Endothelial cell (in vitro differentiated cells): ENCODE results near the gene VPS33A. TPM values are rescaled to one million over a fixed set of nuclear protein-coding genes. Genes with fewer than 3 reads are reported as not detected.
A peak's percentile ranks its signal among the peaks of the same experiment; 100 is the strongest.

ENCODE experiments used
- DNase-seq: peaks from one replicate; pipeline ENCODE4 v3.0.0; 2021; ENCODE audit warnings: low spot score
- H3K27ac Mint-ChIP-seq: one replicate; pipeline ENCODE4 v1.8.0; 2021; ENCODE audit warnings: mixed read lengths, inconsistent platforms; ENCODE audit not compliant: unreplicated experiment
- H3K27me3 Mint-ChIP-seq: one replicate; pipeline ENCODE4 v1.8.0; 2021; ENCODE audit warnings: mild to moderate bottlenecking, moderate library complexity, mixed read lengths, inconsistent platforms; ENCODE audit not compliant: unreplicated experiment
- H3K36me3 Mint-ChIP-seq: one replicate; pipeline ENCODE4 v1.8.0; 2021; ENCODE audit warnings: mild to moderate bottlenecking, low read depth, mixed read lengths, inconsistent platforms; ENCODE audit not compliant: unreplicated experiment
- H3K4me1 Mint-ChIP-seq: one replicate; pipeline ENCODE4 v1.8.0; 2021; ENCODE audit warnings: mild to moderate bottlenecking, mixed read lengths, inconsistent platforms; ENCODE audit not compliant: unreplicated experiment
- H3K4me3 Mint-ChIP-seq: one replicate; pipeline ENCODE4 v1.8.0; 2021; ENCODE audit warnings: mild to moderate bottlenecking, mixed read lengths, inconsistent platforms; ENCODE audit not compliant: unreplicated experiment
- H3K9me3 Mint-ChIP-seq: one replicate; pipeline ENCODE4 v1.8.0; 2021; ENCODE audit warnings: mixed read lengths, inconsistent platforms; ENCODE audit not compliant: unreplicated experiment
- total RNA-seq: library from RNA; stranded (reverse); fragmentation: NEBNext Ultra II Directional; extraction: Animal tissue kit (Norgen Biotek cat#: 25700); gene quantifications from one replicate; pipeline ENCODE4 v1.2.1, GENCODE V29; 2021; ENCODE audit not compliant: unreplicated experiment
- TF ChIP-seq, protein P1 (sequence below): fragments of 200-600 bp; sonication (generic); IDR thresholded peaks from one replicate; pipeline ENCODE4 v1.5.0; 2021; ENCODE audit warnings: antibody characterized with exemption; ENCODE audit not compliant: unreplicated experiment

Gene VPS33A
- total RNA-seq, 1 donor from 2014 or later = 32.1 TPM

DNA sequence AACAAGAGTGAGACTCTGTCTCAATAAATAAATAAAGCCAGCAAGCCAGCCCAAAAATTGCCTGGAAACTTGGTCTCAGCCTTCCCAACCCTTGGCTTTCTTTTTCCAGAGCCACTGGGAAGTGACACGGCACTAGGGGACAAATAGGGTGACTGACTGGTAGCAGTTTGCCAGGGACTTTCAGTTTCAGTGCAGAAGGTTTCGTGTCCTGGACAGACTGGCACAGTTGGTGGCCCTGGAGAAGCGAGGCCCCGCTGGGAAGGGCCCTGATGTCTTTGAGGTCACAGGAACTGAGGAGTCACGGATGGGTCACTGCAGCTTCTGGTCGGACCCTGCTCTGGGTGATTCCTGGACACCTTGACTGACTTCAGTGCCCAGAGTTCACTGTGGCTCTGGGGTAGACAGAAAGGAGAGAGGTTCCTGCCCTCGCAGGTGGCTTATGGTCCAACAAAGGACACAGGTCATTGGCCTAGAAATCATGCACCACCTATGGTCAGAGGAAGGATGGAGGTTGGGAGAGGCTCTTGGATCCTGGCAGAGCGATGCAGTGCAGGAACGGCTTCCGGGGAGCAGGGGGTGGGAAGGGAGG is 80.7 kb downstream of the VPS33A start:
- DNase-seq = no peak

DNA sequence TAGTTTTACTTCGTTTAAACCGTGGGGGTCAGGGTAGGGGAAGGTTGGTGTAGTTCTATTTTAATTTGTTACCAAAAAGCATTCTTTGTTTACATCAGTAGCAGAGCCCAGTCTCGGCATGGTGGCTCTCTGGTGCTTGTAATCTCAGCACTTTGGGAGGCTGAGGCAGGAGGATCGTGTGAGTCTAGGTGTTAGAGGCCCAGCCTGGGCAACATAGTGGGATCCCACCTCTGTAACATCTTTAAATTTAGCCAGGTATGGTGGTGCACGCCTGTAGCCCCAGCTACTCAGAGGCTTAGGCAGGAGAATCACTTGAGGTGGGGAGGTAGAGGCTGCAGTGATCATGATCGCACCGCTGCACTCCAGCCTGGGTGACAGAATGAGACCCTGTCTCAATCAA is 81.2 kb downstream of the VPS33A start:
- Mint-ChIP-seq H3K36me3 (no peaks in the 10 kb centered on the region), H3K27me3 (peaks cover 3% of the 10 kb centered on the region), H3K4me1 (peaks cover 4% of the 10 kb centered on the region), H3K4me3 (no peak overlapping the region), H3K9me3 (no peaks in the 10 kb centered on the region), H3K27ac (no peak overlapping the region)
- TF ChIP-seq, protein P1, sequence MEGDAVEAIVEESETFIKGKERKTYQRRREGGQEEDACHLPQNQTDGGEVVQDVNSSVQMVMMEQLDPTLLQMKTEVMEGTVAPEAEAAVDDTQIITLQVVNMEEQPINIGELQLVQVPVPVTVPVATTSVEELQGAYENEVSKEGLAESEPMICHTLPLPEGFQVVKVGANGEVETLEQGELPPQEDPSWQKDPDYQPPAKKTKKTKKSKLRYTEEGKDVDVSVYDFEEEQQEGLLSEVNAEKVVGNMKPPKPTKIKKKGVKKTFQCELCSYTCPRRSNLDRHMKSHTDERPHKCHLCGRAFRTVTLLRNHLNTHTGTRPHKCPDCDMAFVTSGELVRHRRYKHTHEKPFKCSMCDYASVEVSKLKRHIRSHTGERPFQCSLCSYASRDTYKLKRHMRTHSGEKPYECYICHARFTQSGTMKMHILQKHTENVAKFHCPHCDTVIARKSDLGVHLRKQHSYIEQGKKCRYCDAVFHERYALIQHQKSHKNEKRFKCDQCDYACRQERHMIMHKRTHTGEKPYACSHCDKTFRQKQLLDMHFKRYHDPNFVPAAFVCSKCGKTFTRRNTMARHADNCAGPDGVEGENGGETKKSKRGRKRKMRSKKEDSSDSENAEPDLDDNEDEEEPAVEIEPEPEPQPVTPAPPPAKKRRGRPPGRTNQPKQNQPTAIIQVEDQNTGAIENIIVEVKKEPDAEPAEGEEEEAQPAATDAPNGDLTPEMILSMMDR = no peak
- DNase-seq = no peak

More for the DNA sequence above, 80.7 kb downstream of the VPS33A start:
- TF ChIP-seq, protein P1 = no peak
- peaks cover 1% of the 10 kb centered on the region for H3K27me3 Mint-ChIP-seq
- no peak overlapping the region for H3K4me3 Mint-ChIP-seq
- peaks cover 2% of the 10 kb centered on the region for H3K4me1 Mint-ChIP-seq
- H3K9me3 Mint-ChIP-seq = no peaks in the 10 kb centered on the region
- no peak overlapping the region for H3K27ac Mint-ChIP-seq
- no peaks in the 10 kb centered on the region for H3K36me3 Mint-ChIP-seq

DNA sequence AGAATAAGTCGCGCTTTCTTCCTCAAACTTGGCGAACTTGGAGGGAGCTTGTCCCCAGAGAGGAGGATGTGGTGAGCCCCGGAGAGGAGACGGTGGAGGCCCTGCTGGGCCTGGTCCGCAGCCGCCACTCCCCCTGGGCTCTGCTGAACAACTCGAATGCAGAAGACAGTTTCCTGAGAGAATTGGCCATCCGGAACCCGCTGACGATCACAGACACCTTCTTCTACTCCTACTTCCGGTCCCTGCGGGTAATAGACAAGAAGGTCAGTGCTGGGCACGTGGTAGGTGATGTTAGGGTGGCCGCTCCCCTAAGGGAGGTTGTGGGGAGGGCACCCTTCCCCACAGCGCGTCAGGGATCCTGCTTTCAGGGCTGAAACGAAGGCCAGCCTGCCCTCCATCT is 81.8 kb downstream of the VPS33A start:
- TF ChIP-seq, protein P1 = no peak
- H3K9me3 Mint-ChIP-seq = no peaks in the 10 kb centered on the region
- H3K4me1 Mint-ChIP-seq = peaks cover 4% of the 10 kb centered on the region
- no peak for DNase-seq
- H3K36me3 Mint-ChIP-seq = peaks cover 4% of the 10 kb centered on the region
- H3K27me3 Mint-ChIP-seq = peaks cover 3% of the 10 kb centered on the region
- H3K4me3 Mint-ChIP-seq = no peak overlapping the region
- H3K27ac Mint-ChIP-seq = no peak overlapping the region

DNA sequence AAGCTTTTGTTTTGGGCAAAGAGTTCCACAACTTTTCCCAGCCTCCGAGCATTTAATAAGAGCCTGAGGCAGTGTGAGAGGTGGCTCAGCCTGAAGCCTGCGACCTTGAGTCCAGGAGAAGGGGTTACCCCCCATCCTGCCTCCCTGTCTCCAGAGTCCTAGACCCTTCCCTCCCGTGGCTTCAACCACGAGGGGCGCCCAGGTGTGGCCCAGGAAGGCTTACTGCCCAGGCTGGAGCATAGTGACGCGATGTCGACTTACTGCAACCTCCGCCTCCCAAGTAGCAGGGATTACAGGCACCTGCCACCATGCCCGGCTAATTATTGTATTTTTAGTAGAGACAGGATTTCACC is 82.7 kb downstream of the VPS33A start:
- H3K27ac Mint-ChIP-seq = no peak overlapping the region

DNA sequence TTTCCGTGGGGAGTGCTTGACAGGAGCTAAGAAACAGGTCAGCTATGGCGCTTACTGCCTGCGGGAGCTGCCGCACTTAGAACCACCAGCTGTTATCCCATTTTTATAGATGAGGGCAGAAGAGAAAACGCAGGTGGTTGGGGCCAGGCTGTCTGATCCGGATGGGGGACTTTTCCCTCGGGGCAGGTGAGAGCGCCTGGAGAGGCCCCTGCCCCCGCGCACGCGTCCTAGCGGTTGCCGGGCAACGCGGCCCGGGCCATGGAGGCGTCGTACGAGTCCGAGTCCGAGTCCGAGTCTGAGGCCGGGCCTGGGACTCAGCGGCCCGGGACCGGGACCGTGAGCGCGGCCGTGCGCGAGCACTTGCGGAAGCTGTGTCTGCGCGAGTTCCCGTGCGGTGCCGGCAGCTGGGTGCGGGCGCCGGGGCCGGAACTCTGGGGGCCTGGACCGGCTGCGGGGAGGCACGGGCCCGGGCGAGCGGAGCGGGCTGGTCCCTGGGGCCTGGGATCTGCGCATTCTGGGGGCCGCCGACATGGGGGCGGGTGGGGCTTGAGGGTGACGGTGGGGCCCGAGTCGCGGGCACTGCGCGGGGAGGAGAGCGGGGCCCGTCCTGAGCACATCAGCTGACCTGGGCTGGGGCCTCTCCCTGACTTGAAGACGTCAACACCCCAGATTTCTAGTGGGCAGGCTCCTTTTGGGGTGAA is 83.3 kb downstream of the VPS33A start, which contains the start of gene LRRC43:
LRRC43 (plus strand) TSS at position 237 of the 701 bp plus-strand sequence; CDS start at position 259, 22 bp downstream.
- TF ChIP-seq, protein P1 = no peak
- peak; percentile 59 for DNase-seq
- H3K4me1 Mint-ChIP-seq = peaks cover 4% of the 10 kb centered on the region
- no peaks in the 10 kb centered on the region for H3K9me3 Mint-ChIP-seq
- H3K4me3 Mint-ChIP-seq = peak within 1 kb of the TSS; percentile 85
- H3K27me3 Mint-ChIP-seq = peaks cover 3% of the 10 kb centered on the region
- no peak within 1 kb of the TSS for H3K27ac Mint-ChIP-seq
- H3K36me3 Mint-ChIP-seq = peaks cover 4% of the 10 kb centered on the region

More for the DNA sequence above, 82.7 kb downstream of the VPS33A start:
- peaks cover 4% of the 10 kb centered on the region for H3K4me1 Mint-ChIP-seq
- H3K36me3 Mint-ChIP-seq = peaks cover 4% of the 10 kb centered on the region
- H3K9me3 Mint-ChIP-seq = no peaks in the 10 kb centered on the region
- no peak for DNase-seq
- TF ChIP-seq, protein P1 = no peak
- peaks cover 3% of the 10 kb centered on the region for H3K27me3 Mint-ChIP-seq
- no peak overlapping the region for H3K4me3 Mint-ChIP-seq
